H9 (cell line): ENCODE data around the gene PLEKHO2. TPM values are rescaled to one million over a fixed set of nuclear protein-coding genes. Genes with fewer than 3 reads are reported as not detected.

Source experiments
- DNase-seq: peaks from one replicate; pipeline ENCODE4 v3.0.0-alpha.2; 2017
- H2AFZ ChIP-seq: one replicate; pipeline ENCODE4 v1.6.1; 2013; ENCODE audit warnings: mild to moderate bottlenecking, low read length, control low read depth, moderate library complexity
- H2AK5ac ChIP-seq: 2 replicates; pipeline ENCODE4 v1.6.1; 2013; ENCODE audit warnings: low read length, control low read depth, mixed read lengths; ENCODE audit not compliant: insufficient read length
- H2BK120ac ChIP-seq: one replicate; pipeline ENCODE4 v1.6.1; 2013; ENCODE audit warnings: low read depth, mild to moderate bottlenecking, low read length, control low read depth, inconsistent platforms; ENCODE audit not compliant: poor library complexity, severe bottlenecking
- H2BK12ac ChIP-seq: 2 replicates; pipeline ENCODE4 v1.6.1; 2013; ENCODE audit warnings: low read length, control low read depth, mixed read lengths, low read depth; ENCODE audit not compliant: insufficient read length
- H2BK15ac ChIP-seq: 2 replicates; pipeline ENCODE4 v1.6.1; 2013; ENCODE audit warnings: low read depth, low read length, control low read depth
- H2BK20ac ChIP-seq: one replicate; pipeline ENCODE4 v1.6.1; 2013; ENCODE audit warnings: low read depth, mild to moderate bottlenecking, low read length, control low read depth, inconsistent platforms; ENCODE audit not compliant: poor library complexity, severe bottlenecking
- H2BK5ac ChIP-seq: 2 replicates; pipeline ENCODE4 v1.6.1; 2013; ENCODE audit warnings: low read length, control low read depth, mixed read lengths; ENCODE audit not compliant: insufficient read length
- H3K14ac ChIP-seq: 2 replicates; pipeline ENCODE4 v1.6.1; 2013; ENCODE audit warnings: low read length, control low read depth; ENCODE audit not compliant: insufficient read depth
- H3K18ac ChIP-seq: 2 replicates; pipeline ENCODE4 v1.6.1; 2013; ENCODE audit warnings: low read depth, mild to moderate bottlenecking, mixed read lengths, low read length, control low read depth; ENCODE audit not compliant: insufficient read length
- H3K23ac ChIP-seq: 2 replicates; pipeline ENCODE4 v1.6.1; 2013; ENCODE audit warnings: low read length, control low read depth, mixed read lengths, low read depth; ENCODE audit not compliant: insufficient read length
- H3K23me2 ChIP-seq: 2 replicates; pipeline ENCODE4 v1.6.1; 2013; ENCODE audit warnings: low read depth, mild to moderate bottlenecking, mixed read lengths, low read length, control low read depth; ENCODE audit not compliant: insufficient read length, poor library complexity, severe bottlenecking
- H3K27ac ChIP-seq: 2 replicates; pipeline ENCODE4 v1.5.1; 2013; ENCODE audit warnings: low read length, control low read depth, mixed read lengths, low read depth; ENCODE audit not compliant: insufficient read length
- H3K27me3 ChIP-seq: 2 replicates; pipeline ENCODE4 v1.6.1; 2013; ENCODE audit warnings: low read length, control low read depth, inconsistent platforms; ENCODE audit not compliant: insufficient read depth
- H3K4ac ChIP-seq: 2 replicates; pipeline ENCODE4 v1.6.1; 2013; ENCODE audit warnings: low read depth, mild to moderate bottlenecking, control low read depth, inconsistent platforms, low read length, moderate library complexity
- H3K4me1 ChIP-seq: 2 replicates; pipeline ENCODE4 v1.6.1; 2013; ENCODE audit warnings: low read length, control low read depth, inconsistent platforms; ENCODE audit not compliant: insufficient read depth
- H3K4me2 ChIP-seq: 2 replicates; pipeline ENCODE4 v1.6.1; 2013; ENCODE audit warnings: low read length, control low read depth, mixed read lengths; ENCODE audit not compliant: insufficient read length, insufficient read depth
- H3K56ac ChIP-seq: 2 replicates; pipeline ENCODE4 v1.6.1; 2013; ENCODE audit warnings: low read depth, mild to moderate bottlenecking, mixed read lengths, low read length, control low read depth; ENCODE audit not compliant: insufficient read length
- H3K79me1 ChIP-seq: 2 replicates; pipeline ENCODE4 v1.6.1; 2013; ENCODE audit warnings: low read depth, mild to moderate bottlenecking, moderate library complexity, low read length, control low read depth, inconsistent platforms; ENCODE audit not compliant: insufficient read depth, poor library complexity, severe bottlenecking
- H3K79me2 ChIP-seq: 2 replicates; pipeline ENCODE4 v1.6.1; 2013; ENCODE audit warnings: low read length, control low read depth, inconsistent platforms; ENCODE audit not compliant: insufficient read depth
- H3K9ac ChIP-seq: 2 replicates; pipeline ENCODE4 v1.6.1; 2013; ENCODE audit warnings: low read length, control low read depth, mixed read lengths; ENCODE audit not compliant: insufficient read length; ENCODE audit errors: extremely low read depth
- H3K9me3 ChIP-seq: one replicate; pipeline ENCODE4 v1.6.1; 2013; ENCODE audit warnings: low read depth, low read length, inconsistent platforms; ENCODE audit not compliant: control insufficient read depth
- H3T11ph ChIP-seq: one replicate; pipeline ENCODE4 v1.6.1; 2013; ENCODE audit warnings: mild to moderate bottlenecking, low read length, control low read depth, inconsistent platforms
- H4K20me1 ChIP-seq: one replicate; pipeline ENCODE4 v1.6.1; 2013; ENCODE audit not compliant: control insufficient read depth, insufficient read length, insufficient read depth
- H4K5ac ChIP-seq: 2 replicates; pipeline ENCODE4 v1.6.1; 2013; ENCODE audit warnings: low read depth, mild to moderate bottlenecking, mixed read lengths, low read length, control low read depth; ENCODE audit not compliant: insufficient read length
- H4K8ac ChIP-seq: replicated peaks from 2 replicates; pipeline ENCODE4 v1.6.1; 2013; ENCODE audit warnings: low read length, control low read depth, mixed read lengths, low read depth; ENCODE audit not compliant: insufficient read length
- H4K91ac ChIP-seq: 2 replicates; pipeline ENCODE4 v1.6.1; 2013; ENCODE audit warnings: low read depth, mild to moderate bottlenecking, moderate library complexity, mixed read lengths, low read length, control low read depth; ENCODE audit not compliant: insufficient read length
- H3K27ac Mint-ChIP-seq, 3 experiments: 2 replicates in 2 of 3; 3 replicates in 1 of 3; pipeline ENCODE4 v1.8.0; 2020 to 2021; ENCODE audit warnings: mixed read lengths in 3 of 3, mild to moderate bottlenecking in 1 of 3, moderate library complexity in 1 of 3
- H3K27me3 Mint-ChIP-seq: 2 replicates; pipeline ENCODE4 v1.8.0; 2021; ENCODE audit warnings: low read depth, mild to moderate bottlenecking, moderate library complexity, mixed read lengths
- H3K36me3 Mint-ChIP-seq, 3 experiments: 2 replicates in 2 of 3; 3 replicates in 1 of 3; pipeline ENCODE4 v1.8.0; 2020 to 2021; ENCODE audit warnings: low read depth in 3 of 3, mixed read lengths in 3 of 3; ENCODE audit not compliant: insufficient read depth in 1 of 3
- H3K4me1 Mint-ChIP-seq, 2 experiments: 2 replicates each; pipeline ENCODE4 v1.8.0; 2020; ENCODE audit warnings: mixed read lengths in 2 of 2
- H3K4me3 Mint-ChIP-seq, 2 experiments: 2 replicates in 1 of 2; 3 replicates in 1 of 2; pipeline ENCODE4 v1.8.0; 2020 to 2021; ENCODE audit warnings: mild to moderate bottlenecking in 2 of 2, mixed read lengths in 2 of 2, moderate library complexity in 1 of 2
- H3K9me3 Mint-ChIP-seq, 2 experiments: 2 replicates in 1 of 2; 3 replicates in 1 of 2; pipeline ENCODE4 v1.8.0; 2020; ENCODE audit warnings: mild to moderate bottlenecking in 2 of 2, mixed read lengths in 2 of 2, moderate library complexity in 1 of 2
- CTCF ChIP-seq: fragments of 200-600 bp; sonication (generic); conservative IDR thresholded peaks from 3 replicates; pipeline ENCODE4 v1.8.0; 2021; ENCODE audit warnings: antibody characterized with exemption, mild to moderate bottlenecking
- WGBS: extraction: QIAGEN DNeasy Blood & Tissue Kit; methylation state at CpG from one replicate; pipeline ENCODE4 v1.1.7; 2013; ENCODE audit warnings: missing lambda C conversion rate, low lambda C conversion rate, mixed read lengths; ENCODE audit not compliant: insufficient read length; ENCODE audit errors: extremely low coverage; 5-methylcytosine and 5-hydroxymethylcytosine counted together
- total RNA-seq: library from RNA; stranded (reverse); gene quantifications from 2 replicates; pipeline ENCODE4 v1.2.1, GENCODE V29; 2021

The PLEKHO2 gene
- total RNA-seq, 1 experiment from 2014 or later = 18.1 TPM

- no peak overlapping the region for H2BK120ac ChIP-seq
- H2AFZ ChIP-seq = no peak overlapping the region
- Mint-ChIP-seq H3K9me3 (no peaks in the 10 kb centered on the region), H3K27ac (peak overlapping the region; percentile 95 to 100 (median 99)), H3K36me3 (no peaks in the 10 kb centered on the region), H3K4me1 (peaks cover 64 to 70% of the 10 kb centered on the region in 2 experiments), H3K4me3 (peak overlapping the region; percentile 55 to 72), H3K27me3 (no peaks in the 10 kb centered on the region)
- H4K5ac ChIP-seq = peak overlapping the region; percentile 49
- peaks cover 12% of the 10 kb centered on the region; the same call in 1 of the 2 replicates for H3K4me1 ChIP-seq
- no peak overlapping the region for H2BK12ac ChIP-seq
- H3K79me1 ChIP-seq = no peaks in the 10 kb centered on the region
- no peak overlapping the region for H2AK5ac ChIP-seq
- H3K56ac ChIP-seq = no peak overlapping the region
- no peak overlapping the region for H2BK20ac ChIP-seq
- peaks cover 13% of the 10 kb centered on the region for H3K23me2 ChIP-seq
- H4K91ac ChIP-seq = no peak overlapping the region
- no peaks in the 10 kb centered on the region for H3K79me2 ChIP-seq
- H3K27ac ChIP-seq = peak overlapping the region; percentile 90
- no peaks in the 10 kb centered on the region for H3K27me3 ChIP-seq
- DNase-seq = peak; percentile 96
- peak overlapping the region; percentile 94 for H3K18ac ChIP-seq
- peak overlapping the region; percentile 56 for H3K9ac ChIP-seq
- no peaks in the 10 kb centered on the region for H4K20me1 ChIP-seq
- no peak overlapping the region for H3T11ph ChIP-seq
- WGBS = no CpG with 5 or more reads among the region's 6 CpGs
- no peak overlapping the region for H3K23ac ChIP-seq
- H3K14ac ChIP-seq = peak overlapping the region; percentile 93; the same call in 1 of the 2 replicates
- H4K8ac ChIP-seq = no peak overlapping the region
- TF ChIP-seq CTCF = no peak
- peak overlapping the region; percentile 82 for H2BK5ac ChIP-seq
- H3K9me3 ChIP-seq = no peaks in the 10 kb centered on the region
- H3K4me2 ChIP-seq = peak overlapping the region; percentile 21
- peak overlapping the region; percentile 22; the same call in 1 of the 2 replicates for H3K4ac ChIP-seq
- H2BK15ac ChIP-seq = no peak overlapping the region
Measured at GRCh38 chr15:64807751-64808222, 33.9 kb upstream of the PLEKHO2 start.
